Keratinocyte (primary cell): Measurements from ENCODE around the gene ADAMTS10. TPM values are rescaled to one million over a fixed set of nuclear protein-coding genes. Genes with fewer than 3 reads are reported as not detected.

Experiments used
- DNase-seq: peaks from one replicate; pipeline ENCODE4 v3.0.0-alpha.2; 2011; ENCODE audit warnings: low read depth, missing footprints, low spot score
- FAIRE-seq: peaks from 2 replicates; lab custom pipeline; 2011; peaks lifted over from hg19 to GRCh38; lab: Jason Lieb, UNC
- H2AFZ ChIP-seq: 2 replicates; pipeline ENCODE4 v1.6.0; 2012; ENCODE audit warnings: low read length, control low read depth, inconsistent platforms; ENCODE audit not compliant: control insufficient read depth
- H3K27ac ChIP-seq: 2 replicates; pipeline ENCODE4 v1.5.1; 2011; ENCODE audit warnings: low read length; ENCODE audit not compliant: control insufficient read depth, insufficient read depth
- H3K27me3 ChIP-seq: 3 replicates; pipeline ENCODE4 v1.6.0; 2011; ENCODE audit warnings: low read length; ENCODE audit not compliant: control insufficient read depth, insufficient read depth; ENCODE audit errors: extremely low read depth
- H3K36me3 ChIP-seq, 2 experiments: 2 replicates in 1 of 2; 3 replicates in 1 of 2; pipeline ENCODE4 v1.5.1; 2011; ENCODE audit warnings: low read length in 2 of 2, mild to moderate bottlenecking in 1 of 2; ENCODE audit not compliant: control insufficient read depth in 2 of 2, insufficient read depth in 2 of 2; ENCODE audit errors: extremely low read depth in 1 of 2
- H3K4me1 ChIP-seq: 3 replicates; pipeline ENCODE4 v1.5.1; 2011; ENCODE audit warnings: low read length; ENCODE audit not compliant: control insufficient read depth, insufficient read depth; ENCODE audit errors: extremely low read depth
- H3K4me2 ChIP-seq: 3 replicates; pipeline ENCODE4 v1.6.0; 2011; ENCODE audit warnings: low read depth, low read length; ENCODE audit not compliant: control insufficient read depth, insufficient read depth; ENCODE audit errors: extremely low read depth
- H3K4me3 ChIP-seq, 3 experiments: fragments of 200-600 bp in 1 of 3; sonication (generic) in 1 of 3; 2 replicates in 2 of 3; 3 replicates in 1 of 3; pipeline ENCODE4 v1.5.1; 2011 to 2016; ENCODE audit warnings: low read length in 3 of 3, mild to moderate bottlenecking in 3 of 3, control low read depth in 2 of 3, inconsistent platforms in 1 of 3, low read depth in 1 of 3, mixed read lengths in 1 of 3, mixed run types in 1 of 3, moderate library complexity in 1 of 3; ENCODE audit not compliant: control insufficient read depth in 2 of 3, insufficient read depth in 2 of 3; ENCODE audit errors: extremely low read depth in 1 of 3
- H3K79me2 ChIP-seq: 2 replicates; pipeline ENCODE4 v1.6.0; 2012; ENCODE audit warnings: low read length; ENCODE audit not compliant: control insufficient read depth, insufficient read depth
- H3K9ac ChIP-seq: 3 replicates; pipeline ENCODE4 v1.6.0; 2011; ENCODE audit warnings: low read length; ENCODE audit not compliant: control insufficient read depth, insufficient read depth; ENCODE audit errors: extremely low read depth
- H3K9me1 ChIP-seq: 3 replicates; pipeline ENCODE4 v1.6.0; 2011; ENCODE audit warnings: low read length; ENCODE audit not compliant: control insufficient read depth, insufficient read depth; ENCODE audit errors: extremely low read depth
- H3K9me3 ChIP-seq: 2 replicates; pipeline ENCODE4 v1.5.1; 2012; ENCODE audit warnings: low read depth, low read length; ENCODE audit not compliant: control insufficient read depth
- H4K20me1 ChIP-seq: 3 replicates; pipeline ENCODE4 v1.6.0; 2011; ENCODE audit warnings: low read length; ENCODE audit not compliant: control insufficient read depth, insufficient read depth; ENCODE audit errors: extremely low read depth
- CTCF ChIP-seq, 3 experiments: IDR thresholded peaks in 1 of 3; conservative IDR thresholded peaks in 1 of 3; optimal IDR thresholded peaks in 1 of 3; 2 replicates in 2 of 3; 3 replicates in 1 of 3; pipeline versions ENCODE3 to v1.5.1; 2011; ENCODE audit warnings: low read length in 3 of 3, mild to moderate bottlenecking in 3 of 3, moderate library complexity in 2 of 3, control low read depth in 1 of 3, inconsistent platforms in 1 of 3; ENCODE audit not compliant: insufficient read depth in 2 of 3; ENCODE audit errors: extremely low read depth in 1 of 3
- EZH2 ChIP-seq: IDR thresholded peaks from one replicate; pipeline ENCODE4 v1.6.1; 2012; ENCODE audit warnings: inconsistent platforms, mild to moderate bottlenecking, low read length, moderate library complexity
- dilution Hi-C: fragments of 300-500 bp; cut with MboI; formaldehyde crosslinking; loops from one replicate; pipeline ENCODE4 v1.7.0; 2020; ENCODE audit warnings: low sequenced_read_pairs; ENCODE audit not compliant: extremely low pct_ligation_motif_present
- polyA plus RNA-seq, 5 experiments: library from polyadenylated mRNA; depleted of rRNA in 3 of 5; stranded (reverse) in 3 of 5; stranded (forward) in 1 of 5; unstranded in 1 of 5; fragments of >200 nt; gene quantifications; 1 replicate in 1 of 5; 2 replicates in 3 of 5; 3 replicates in 1 of 5; pipeline versions ENCODE4 v1.2.1 to v1.2.3, GENCODE V29; 2011 to 2012; ENCODE audit warnings: missing spikeins in 2 of 5, low read depth in 1 of 5, low replicate concordance in 1 of 5

Gene ADAMTS10
- polyA plus RNA-seq, 1 donor (not counting 4 experiments of a cell fraction or from before 2014, with no cell fraction given): not detected

- FAIRE-seq (no peak), DNase-seq (no peak)
- peaks cover 5% of the 10 kb centered on the region for H3K9me3 ChIP-seq
- peaks cover 6% of the 10 kb centered on the region for H3K27me3 ChIP-seq
- no peak overlapping the region for H3K9ac ChIP-seq
- H4K20me1 ChIP-seq: no peaks in the 10 kb centered on the region
- H2AFZ ChIP-seq: no peak overlapping the region
- H3K4me2 ChIP-seq: no peak overlapping the region
- H3K27ac ChIP-seq: no peak overlapping the region
- dilution Hi-C loops: no loop called here
- H3K79me2 ChIP-seq: no peaks in the 10 kb centered on the region
- H3K9me1 ChIP-seq: no peaks in the 10 kb centered on the region
- no peak for TF ChIP-seq EZH2
- TF ChIP-seq CTCF (optimal IDR thresholded peaks at IDR 0.05 in 1 of 3, IDR thresholded peaks at IDR 0.05 in 1 of 3, conservative IDR thresholded peaks at IDR 0.05 in 1 of 3; ENCODE audit: extremely low read depth in 1 of 3, insufficient read depth in 2 of 3, low read length in 3 of 3): no peak
- H3K4me1 ChIP-seq: no peaks in the 10 kb centered on the region
- no peak overlapping the region for H3K4me3 ChIP-seq
- H3K36me3 ChIP-seq: no peaks in the 10 kb centered on the region
These were observed 21.3 kb downstream of the ADAMTS10 start for GRCh38 chr19:8589177-8589714.

- no peak overlapping the region for H3K27ac ChIP-seq
- H3K4me2 ChIP-seq: no peak overlapping the region
- H3K36me3 ChIP-seq: no peaks in the 10 kb centered on the region
- no peak for DNase-seq
- no peak overlapping the region for H3K4me3 ChIP-seq
- dilution Hi-C loops: no loop called here
- H3K79me2 ChIP-seq: no peaks in the 10 kb centered on the region
- TF ChIP-seq EZH2 (no peak), CTCF (optimal IDR thresholded peaks at IDR 0.05 in 1 of 3, IDR thresholded peaks at IDR 0.05 in 1 of 3, conservative IDR thresholded peaks at IDR 0.05 in 1 of 3; ENCODE audit: extremely low read depth in 1 of 3, insufficient read depth in 2 of 3, low read length in 3 of 3) (peak; percentile 47 to 73 (median 61))
- no peaks in the 10 kb centered on the region for H4K20me1 ChIP-seq
- H3K9me1 ChIP-seq: no peaks in the 10 kb centered on the region
- FAIRE-seq: no peak
- no peak overlapping the region for H2AFZ ChIP-seq
- H3K27me3 ChIP-seq: no peaks in the 10 kb centered on the region
- no peaks in the 10 kb centered on the region for H3K4me1 ChIP-seq
- no peak overlapping the region for H3K9ac ChIP-seq
- no peaks in the 10 kb centered on the region for H3K9me3 ChIP-seq
These were observed 24.4 kb downstream of the ADAMTS10 start for GRCh38 chr19:8585894-8586750.
